ENCODE data around the gene CACNA1I. TPM values are rescaled to one million over a fixed set of nuclear protein-coding genes. Genes with fewer than 3 reads are reported as not detected.
A peak's percentile ranks its signal among the peaks of the same experiment; 100 is the strongest.

Gene CACNA1I
- total and polyA plus RNA-seq, 2 donors from 2014 or later: 0.63 TPM; not detected in 1

GRCh38 chr22:39647836-39648629 lies 77.5 kb downstream of the CACNA1I start:
- TF ChIP-seq, protein P1, sequence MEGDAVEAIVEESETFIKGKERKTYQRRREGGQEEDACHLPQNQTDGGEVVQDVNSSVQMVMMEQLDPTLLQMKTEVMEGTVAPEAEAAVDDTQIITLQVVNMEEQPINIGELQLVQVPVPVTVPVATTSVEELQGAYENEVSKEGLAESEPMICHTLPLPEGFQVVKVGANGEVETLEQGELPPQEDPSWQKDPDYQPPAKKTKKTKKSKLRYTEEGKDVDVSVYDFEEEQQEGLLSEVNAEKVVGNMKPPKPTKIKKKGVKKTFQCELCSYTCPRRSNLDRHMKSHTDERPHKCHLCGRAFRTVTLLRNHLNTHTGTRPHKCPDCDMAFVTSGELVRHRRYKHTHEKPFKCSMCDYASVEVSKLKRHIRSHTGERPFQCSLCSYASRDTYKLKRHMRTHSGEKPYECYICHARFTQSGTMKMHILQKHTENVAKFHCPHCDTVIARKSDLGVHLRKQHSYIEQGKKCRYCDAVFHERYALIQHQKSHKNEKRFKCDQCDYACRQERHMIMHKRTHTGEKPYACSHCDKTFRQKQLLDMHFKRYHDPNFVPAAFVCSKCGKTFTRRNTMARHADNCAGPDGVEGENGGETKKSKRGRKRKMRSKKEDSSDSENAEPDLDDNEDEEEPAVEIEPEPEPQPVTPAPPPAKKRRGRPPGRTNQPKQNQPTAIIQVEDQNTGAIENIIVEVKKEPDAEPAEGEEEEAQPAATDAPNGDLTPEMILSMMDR (IDR thresholded peaks at IDR 0.05; ENCODE audit: borderline replicate concordance, extremely low read depth, insufficient read depth): no peak
- no peak overlapping the region for H3K9ac ChIP-seq (ENCODE audit: low read length in 3 of 3)
- no peak for FAIRE-seq
- H3K27me3 ChIP-seq (ENCODE audit: control insufficient read depth, insufficient read depth, low read length): no peaks in the 10 kb centered on the region
- H3K4me1 ChIP-seq (ENCODE audit: control insufficient read depth in 2 of 3, insufficient read depth in 2 of 3, low read depth in 1 of 3, low read length in 3 of 3): no peaks in the 10 kb centered on the region
- no peak overlapping the region for H3K27ac ChIP-seq (ENCODE audit: low read depth in 2 of 2, low read length in 2 of 2)
- intact Hi-C loops (cut with DNase I): no loop called here
- no peaks in the 10 kb centered on the region for H3K9me3 ChIP-seq (ENCODE audit: control insufficient read depth in 2 of 3, insufficient read depth in 1 of 3, low read length in 3 of 3)
- no peak overlapping the region for H3K4me3 ChIP-seq (ENCODE audit: low read length in 3 of 3)
- peak in 2 of 5 donors; percentile 60 to 63 for DNase-seq
- no peaks in the 10 kb centered on the region for H3K36me3 ChIP-seq (ENCODE audit: control insufficient read depth in 2 of 3, insufficient read depth in 3 of 3, low read length in 3 of 3)

GRCh38 chr22:39648630-39648950 lies 78.0 kb downstream of the CACNA1I start:
- Histone ChIP-seq H3K36me3 (ENCODE audit: control insufficient read depth in 2 of 3, insufficient read depth in 3 of 3, low read length in 3 of 3) (no peaks in the 10 kb centered on the region), H3K27me3 (ENCODE audit: control insufficient read depth, insufficient read depth, low read length) (no peaks in the 10 kb centered on the region), H3K9me3 (ENCODE audit: control insufficient read depth in 2 of 3, insufficient read depth in 1 of 3, low read length in 3 of 3) (no peaks in the 10 kb centered on the region), H3K27ac (ENCODE audit: low read depth in 2 of 2, low read length in 2 of 2) (no peak overlapping the region), H3K4me1 (ENCODE audit: control insufficient read depth in 2 of 3, insufficient read depth in 2 of 3, low read depth in 1 of 3, low read length in 3 of 3) (no peaks in the 10 kb centered on the region), H3K9ac (ENCODE audit: low read length in 3 of 3) (no peak overlapping the region), H3K4me3 (ENCODE audit: low read length in 3 of 3) (no peak overlapping the region)
- peak in 3 of 5 donors; percentile 55 to 75 (median 67) for DNase-seq
- TF ChIP-seq, protein P1 (IDR thresholded peaks at IDR 0.05; ENCODE audit: borderline replicate concordance, extremely low read depth, insufficient read depth): no peak
- intact Hi-C loops (cut with DNase I): no loop called here
- no peak for FAIRE-seq

- no peaks in the 10 kb centered on the region for H3K27me3 ChIP-seq (ENCODE audit: control insufficient read depth, insufficient read depth, low read length)
- no peaks in the 10 kb centered on the region for H3K9me3 ChIP-seq (ENCODE audit: control insufficient read depth in 2 of 3, insufficient read depth in 1 of 3, low read length in 3 of 3)
- no peaks in the 10 kb centered on the region for H3K36me3 ChIP-seq (ENCODE audit: control insufficient read depth in 2 of 3, insufficient read depth in 3 of 3, low read length in 3 of 3)
- no peak overlapping the region for H3K27ac ChIP-seq (ENCODE audit: low read depth in 2 of 2, low read length in 2 of 2)
- no peaks in the 10 kb centered on the region for H3K4me1 ChIP-seq (ENCODE audit: control insufficient read depth in 2 of 3, insufficient read depth in 2 of 3, low read depth in 1 of 3, low read length in 3 of 3)
- no peak overlapping the region for H3K4me3 ChIP-seq (ENCODE audit: low read length in 3 of 3)
- DNase-seq: no peak
- intact Hi-C loops (cut with DNase I): no loop called here
- H3K9ac ChIP-seq (ENCODE audit: low read length in 3 of 3): no peak overlapping the region
- TF ChIP-seq, protein P1 (IDR thresholded peaks at IDR 0.05; ENCODE audit: borderline replicate concordance, extremely low read depth, insufficient read depth): no peak
- no peak for FAIRE-seq
These were observed 79.0 kb downstream of the CACNA1I start for GRCh38 chr22:39649500-39650089.
